Measurements from ENCODE around the gene GPR55. TPM values are rescaled to one million over a fixed set of nuclear protein-coding genes. Genes with fewer than 3 reads are reported as not detected.

The GPR55 gene
- total and polyA plus RNA-seq, 2 donors (not counting 1 experiment from before 2014, with no cell fraction given): 3.0 to 4.1 TPM

- no peaks in the 10 kb centered on the region for H3K9me3 ChIP-seq (ENCODE audit: control extremely low read depth in 1 of 3, control insufficient read depth in 2 of 3, insufficient read depth in 1 of 3, low read length in 2 of 3)
- no peaks in the 10 kb centered on the region for H3K36me3 ChIP-seq (replicated peaks in 1 of 2; ENCODE audit: control extremely low read depth in 1 of 2, control insufficient read depth in 1 of 2, extremely low read depth in 1 of 2, insufficient read depth in 2 of 2, low read length in 1 of 2)
- intact Hi-C loops (cut with micrococcal nuclease): no loop called here
- H3K27ac Mint-ChIP-seq: no peak overlapping the region
- no peak overlapping the region for H3K9ac ChIP-seq (ENCODE audit: low read length)
- H3K27me3 Mint-ChIP-seq: peaks cover 39% of the 10 kb centered on the region
- no peaks in the 10 kb centered on the region for H4K20me1 ChIP-seq (ENCODE audit: control insufficient read depth, insufficient read depth, low read length, poor library complexity, severe bottlenecking)
- 10% methylated on average over 9 of the region's 9 CpGs for WGBS (ENCODE audit: insufficient coverage)
- no peak overlapping the region for H3K27ac ChIP-seq (ENCODE audit: low read length in 2 of 2)
- no peaks in the 10 kb centered on the region for H3K79me2 ChIP-seq (ENCODE audit: control insufficient read depth, insufficient read depth, low read length)
- no peak for DNase-seq
- H3K4me2 ChIP-seq (replicated peaks; ENCODE audit: low read depth, low read length, poor library complexity, severe bottlenecking): no peak overlapping the region
- TF ChIP-seq, protein P1, sequence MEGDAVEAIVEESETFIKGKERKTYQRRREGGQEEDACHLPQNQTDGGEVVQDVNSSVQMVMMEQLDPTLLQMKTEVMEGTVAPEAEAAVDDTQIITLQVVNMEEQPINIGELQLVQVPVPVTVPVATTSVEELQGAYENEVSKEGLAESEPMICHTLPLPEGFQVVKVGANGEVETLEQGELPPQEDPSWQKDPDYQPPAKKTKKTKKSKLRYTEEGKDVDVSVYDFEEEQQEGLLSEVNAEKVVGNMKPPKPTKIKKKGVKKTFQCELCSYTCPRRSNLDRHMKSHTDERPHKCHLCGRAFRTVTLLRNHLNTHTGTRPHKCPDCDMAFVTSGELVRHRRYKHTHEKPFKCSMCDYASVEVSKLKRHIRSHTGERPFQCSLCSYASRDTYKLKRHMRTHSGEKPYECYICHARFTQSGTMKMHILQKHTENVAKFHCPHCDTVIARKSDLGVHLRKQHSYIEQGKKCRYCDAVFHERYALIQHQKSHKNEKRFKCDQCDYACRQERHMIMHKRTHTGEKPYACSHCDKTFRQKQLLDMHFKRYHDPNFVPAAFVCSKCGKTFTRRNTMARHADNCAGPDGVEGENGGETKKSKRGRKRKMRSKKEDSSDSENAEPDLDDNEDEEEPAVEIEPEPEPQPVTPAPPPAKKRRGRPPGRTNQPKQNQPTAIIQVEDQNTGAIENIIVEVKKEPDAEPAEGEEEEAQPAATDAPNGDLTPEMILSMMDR (IDR thresholded peaks at IDR 0.05): no peak
- no peak for TF ChIP-seq EZH2 (IDR thresholded peaks at IDR 0.05; ENCODE audit: borderline replicate concordance, insufficient read depth, low read depth, low read length, poor library complexity, severe bottlenecking)
- peaks cover 11% of the 10 kb centered on the region for H3K4me1 Mint-ChIP-seq
- H3K9me3 Mint-ChIP-seq (ENCODE audit: insufficient read depth): no peaks in the 10 kb centered on the region
- no peak for ATAC-seq (ENCODE audit: low read depth)
- H3K27me3 ChIP-seq (replicated peaks in 1 of 4; ENCODE audit: control extremely low read depth in 1 of 4, control insufficient read depth in 3 of 4, insufficient read depth in 4 of 4, low read length in 3 of 4): peaks cover 2 to 38% (median 23%) of the 10 kb centered on the region in 4 experiments
- ChIA-PET CTCF (interaction anchor here (2.0 kb wide), 1 partner anchor 33 kb away, joined by 5 read pairs; no protein-coding TSS in a partner anchor), POLR2A (interaction anchor here (0.6 kb wide), 1 partner anchor 1444 kb away, joined by 6 read pairs; no protein-coding TSS in a partner anchor)
- H2AFZ ChIP-seq (ENCODE audit: insufficient read depth, low read depth, low read length, poor library complexity, severe bottlenecking): no peak overlapping the region
- H3K4me1 ChIP-seq (ENCODE audit: control insufficient read depth in 2 of 2, insufficient read depth in 2 of 2, low read length in 2 of 2): peaks cover 12 to 16% of the 10 kb centered on the region in 2 donors
- no peak overlapping the region for H3K4me3 ChIP-seq (ENCODE audit: control extremely low read depth in 1 of 5, extremely low read depth in 1 of 5, insufficient read depth in 1 of 5, low read depth in 2 of 5, low read length in 4 of 5)
- no peak overlapping the region for H3K4me3 Mint-ChIP-seq
Observed at GRCh38 chr2:230953845-230954244, 28.8 kb upstream of the GPR55 start.

- H2AFZ ChIP-seq (ENCODE audit: insufficient read depth, low read depth, low read length, poor library complexity, severe bottlenecking): no peak overlapping the region
- intact Hi-C loops (cut with micrococcal nuclease): no loop called here
- H3K4me1 Mint-ChIP-seq: peaks cover 9% of the 10 kb centered on the region
- no peak overlapping the region for H3K9ac ChIP-seq (ENCODE audit: low read length)
- H3K9me3 Mint-ChIP-seq (ENCODE audit: insufficient read depth): no peaks in the 10 kb centered on the region
- peaks cover 8 to 13% of the 10 kb centered on the region in 2 donors for H3K4me1 ChIP-seq (ENCODE audit: control insufficient read depth in 2 of 2, insufficient read depth in 2 of 2, low read length in 2 of 2)
- H4K20me1 ChIP-seq (ENCODE audit: control insufficient read depth, insufficient read depth, low read length, poor library complexity, severe bottlenecking): no peaks in the 10 kb centered on the region
- H3K27ac ChIP-seq (ENCODE audit: low read length in 2 of 2): no peak overlapping the region
- no peak overlapping the region for H3K27ac Mint-ChIP-seq
- ATAC-seq (ENCODE audit: low read depth): no peak
- DNase-seq: no peak
- H3K36me3 ChIP-seq (replicated peaks in 1 of 2; ENCODE audit: control extremely low read depth in 1 of 2, control insufficient read depth in 1 of 2, extremely low read depth in 1 of 2, insufficient read depth in 2 of 2, low read length in 1 of 2): no peaks in the 10 kb centered on the region
- no peak for TF ChIP-seq EZH2 (IDR thresholded peaks at IDR 0.05; ENCODE audit: borderline replicate concordance, insufficient read depth, low read depth, low read length, poor library complexity, severe bottlenecking)
- TF ChIP-seq, protein P1 (IDR thresholded peaks at IDR 0.05): no peak
- CTCF ChIA-PET: interaction anchor here (2.0 kb wide), 1 partner anchor 35 kb away, joined by 5 read pairs; no protein-coding TSS in a partner anchor
- peaks cover 27% of the 10 kb centered on the region for H3K27me3 Mint-ChIP-seq
- no peak overlapping the region for H3K4me3 Mint-ChIP-seq
- no peaks in the 10 kb centered on the region for H3K9me3 ChIP-seq (ENCODE audit: control extremely low read depth in 1 of 3, control insufficient read depth in 2 of 3, insufficient read depth in 1 of 3, low read length in 2 of 3)
- no peak overlapping the region for H3K4me3 ChIP-seq (ENCODE audit: control extremely low read depth in 1 of 5, extremely low read depth in 1 of 5, insufficient read depth in 1 of 5, low read depth in 2 of 5, low read length in 4 of 5)
- peaks cover 2 to 29% (median 10%) of the 10 kb centered on the region in 4 experiments for H3K27me3 ChIP-seq (replicated peaks in 1 of 4; ENCODE audit: control extremely low read depth in 1 of 4, control insufficient read depth in 3 of 4, insufficient read depth in 4 of 4, low read length in 3 of 4)
- no peaks in the 10 kb centered on the region for H3K79me2 ChIP-seq (ENCODE audit: control insufficient read depth, insufficient read depth, low read length)
- POLR2A ChIA-PET: no interaction called here
- WGBS (ENCODE audit: insufficient coverage): 95% methylated on average over 9 of the region's 10 CpGs
- H3K4me2 ChIP-seq (replicated peaks; ENCODE audit: low read depth, low read length, poor library complexity, severe bottlenecking): no peak overlapping the region
Observed at GRCh38 chr2:230952226-230952956, 27.3 kb upstream of the GPR55 start.

All from B cell (primary cell).